GM21515 (cell line): ENCODE measurements around the gene ELMOD1.
"Not testable (repeated sequence)": the region's sequence is repeated elsewhere in the genome, so short reads cannot be mapped to it uniquely, and the experiment has no call there.

Source experiments
- ATAC-seq: cut with Tn5 transposase; IDR thresholded peaks from one replicate; pipeline ENCODE4 v1.9.1; 2021; ENCODE audit not compliant: unreplicated experiment

ELMOD1 gene

GRCh38 chr11:107590460-107591377, at the start of gene ELMOD1:
TSS of gene ELMOD1 (plus strand) at chr11:107591147. CDS start at chr11:107618190, 27,043 bp downstream.
- peak; percentile 50 for ATAC-seq

- ATAC-seq, result no peak
Observed at GRCh38 chr11:107545101-107545514, 45.8 kb upstream of the ELMOD1 start.

GRCh38 chr11:107547961-107548360, 43.0 kb upstream of the ELMOD1 start:
- no peak for ATAC-seq

- ATAC-seq, result no peak
Observed at GRCh38 chr11:107549253-107549953, 41.5 kb upstream of the ELMOD1 start.

- ATAC-seq, result no peak
Observed at GRCh38 chr11:107549954-107550285, 41.0 kb upstream of the ELMOD1 start.

- no peak for ATAC-seq
Observed at GRCh38 chr11:107550304-107550703, 40.6 kb upstream of the ELMOD1 start.

- no peak for ATAC-seq
Observed at GRCh38 chr11:107561688-107562087, 29.3 kb upstream of the ELMOD1 start.

GRCh38 chr11:107562647-107563208, 28.2 kb upstream of the ELMOD1 start:
- no peak for ATAC-seq

- peak; percentile 32 for ATAC-seq
Observed at GRCh38 chr11:107563702-107564101, 27.2 kb upstream of the ELMOD1 start.

GRCh38 chr11:107564877-107565218, 26.1 kb upstream of the ELMOD1 start:
- peak; percentile 11 for ATAC-seq

GRCh38 chr11:107565219-107565937, 25.6 kb upstream of the ELMOD1 start, which contains the start of gene ALKBH8:
TSS of gene ALKBH8 (minus strand) at chr11:107565735. CDS start at chr11:107560893, 4,842 bp downstream.
- ATAC-seq, result peak; percentile 74

- not testable (repeated sequence) for ATAC-seq
Observed at GRCh38 chr11:107565955-107566501, 24.9 kb upstream of the ELMOD1 start.

GRCh38 chr11:107566569-107566968, 24.4 kb upstream of the ELMOD1 start:
- ATAC-seq, result no peak

GRCh38 chr11:107567739-107568335, 23.1 kb upstream of the ELMOD1 start:
- peak; percentile 24 for ATAC-seq

- ATAC-seq, result no peak
Observed at GRCh38 chr11:107570015-107570414, 20.9 kb upstream of the ELMOD1 start.

- no peak for ATAC-seq
Observed at GRCh38 chr11:107573438-107573837, 17.5 kb upstream of the ELMOD1 start.

GRCh38 chr11:107576497-107577345, 14.2 kb upstream of the ELMOD1 start:
- ATAC-seq, result peak; percentile 59

GRCh38 chr11:107577346-107577711, 13.6 kb upstream of the ELMOD1 start:
- ATAC-seq, result no peak

GRCh38 chr11:107579169-107579568, 11.8 kb upstream of the ELMOD1 start:
- not testable (repeated sequence) for ATAC-seq

- no peak for ATAC-seq
Observed at GRCh38 chr11:107581147-107581546, 9.8 kb upstream of the ELMOD1 start.
